Smooth muscle cell (in vitro differentiated cells): ENCODE measurements around the gene GRID1. TPM values are rescaled to one million over a fixed set of nuclear protein-coding genes. Genes with fewer than 3 reads are reported as not detected.
"Not testable (repeated sequence)": the region's sequence is repeated elsewhere in the genome, so short reads cannot be mapped to it uniquely, and the experiment has no call there.

Source experiments
- DNase-seq: peaks from one replicate; lab custom pipeline; 2025; ENCODE audit not compliant: unreplicated experiment; lab: John Stamatoyannopoulos, UW
- H2AFZ ChIP-seq: fragments of 200-600 bp; sonication (generic); 2 replicates; pipeline ENCODE4 v1.6.0; 2016; ENCODE audit warnings: antibody characterized with exemption, low read depth, mild to moderate bottlenecking
- H3F3A ChIP-seq: fragments of 200-600 bp; sonication (generic); 2 replicates; pipeline ENCODE4 v1.6.0; 2017; ENCODE audit warnings: antibody characterized with exemption, low read depth
- H3K27ac ChIP-seq: fragments of 200-600 bp; sonication (generic); 2 replicates; pipeline ENCODE4 v1.5.1; 2016; ENCODE audit warnings: low read depth, mild to moderate bottlenecking
- H3K27me3 ChIP-seq: fragments of 200-600 bp; sonication (generic); 2 replicates; pipeline ENCODE4 v1.6.1; 2016; ENCODE audit warnings: low read depth, mild to moderate bottlenecking
- H3K36me3 ChIP-seq: fragments of 200-600 bp; sonication (generic); 2 replicates; pipeline ENCODE4 v1.5.1; 2016; ENCODE audit warnings: low read depth
- H3K4me1 ChIP-seq: fragments of 200-600 bp; sonication (generic); 2 replicates; pipeline ENCODE4 v1.5.1; 2016; ENCODE audit warnings: low read depth
- H3K4me2 ChIP-seq: fragments of 200-600 bp; sonication (generic); 2 replicates; pipeline ENCODE4 v1.6.0; 2016; ENCODE audit warnings: mild to moderate bottlenecking
- H3K4me3 ChIP-seq: fragments of 200-600 bp; sonication (generic); 2 replicates; pipeline ENCODE4 v1.5.1; 2016; ENCODE audit warnings: mild to moderate bottlenecking
- H3K79me2 ChIP-seq: fragments of 200-600 bp; sonication (generic); 2 replicates; pipeline ENCODE4 v1.6.0; 2016; ENCODE audit warnings: low read depth, mild to moderate bottlenecking
- H3K9ac ChIP-seq: fragments of 200-600 bp; sonication (generic); 2 replicates; pipeline ENCODE4 v1.6.0; 2016; ENCODE audit warnings: low read depth
- H3K9me3 ChIP-seq: fragments of 200-600 bp; sonication (generic); replicated peaks from 2 replicates; pipeline ENCODE4 v1.5.1; 2016; ENCODE audit warnings: low read depth
- H4K20me1 ChIP-seq: fragments of 200-600 bp; sonication (generic); 2 replicates; pipeline ENCODE4 v1.6.0; 2016; ENCODE audit warnings: low read depth
- CTCF ChIP-seq: fragments of 200-600 bp; sonication (generic); IDR thresholded peaks from 2 replicates; pipeline ENCODE4 v1.5.1; 2017; ENCODE audit warnings: borderline replicate concordance, mild to moderate bottlenecking, antibody characterized with exemption; ENCODE audit not compliant: insufficient read depth, poor library complexity, severe bottlenecking
- WGBS: methylation state at CpG from one replicate; pipeline ENCODE4 v1.1.7; 2016; ENCODE audit warnings: low lambda C conversion rate; 5-methylcytosine and 5-hydroxymethylcytosine counted together
- polyA plus RNA-seq: library from polyadenylated mRNA; unstranded; fragments of >200 nt; fragmentation: Nextera tagmentation; extraction: Ambion mirVana; gene quantifications from 2 replicates; pipeline ENCODE4 v1.2.1, GENCODE V29; 2016
- total RNA-seq: library from RNA; depleted of rRNA; stranded (reverse); fragments of >200 nt; gene quantifications from 2 replicates; pipeline ENCODE4 v1.2.3, GENCODE V29; 2014

Gene GRID1
- total and polyA plus RNA-seq, 2 experiments from 2014 or later: 4.4 to 7.4 TPM

- Histone ChIP-seq H3K27ac (no peak overlapping the region), H4K20me1 (peaks cover 11% of the 10 kb centered on the region), H2AFZ (no peak overlapping the region), H3K36me3 (no peaks in the 10 kb centered on the region), H3K9me3 (no peaks in the 10 kb centered on the region), H3K4me3 (no peak overlapping the region), H3K9ac (no peak overlapping the region), H3F3A (no peaks in the 10 kb centered on the region), H3K4me2 (no peak overlapping the region), H3K79me2 (no peaks in the 10 kb centered on the region), H3K4me1 (no peaks in the 10 kb centered on the region), H3K27me3 (peaks cover 4% of the 10 kb centered on the region)
- TF ChIP-seq CTCF: no peak
- WGBS: 90% methylated on average over 11 of the region's 11 CpGs
- DNase-seq: no peak
Measured at GRCh38 chr10:86177537-86178155, 188.9 kb downstream of the GRID1 start.

GRCh38 chr10:86176850-86177536, 189.6 kb downstream of the GRID1 start:
- H3K9ac ChIP-seq: no peak overlapping the region
- H4K20me1 ChIP-seq: peaks cover 13% of the 10 kb centered on the region
- no peaks in the 10 kb centered on the region for H3K79me2 ChIP-seq
- H3K27ac ChIP-seq: no peak overlapping the region
- H3K4me1 ChIP-seq: no peaks in the 10 kb centered on the region
- no peak overlapping the region for H2AFZ ChIP-seq
- H3K4me3 ChIP-seq: no peak overlapping the region
- H3K36me3 ChIP-seq: no peaks in the 10 kb centered on the region
- no peaks in the 10 kb centered on the region for H3K9me3 ChIP-seq
- no peak for DNase-seq
- 86% methylated on average over 10 of the region's 10 CpGs for WGBS
- H3K4me2 ChIP-seq: no peak overlapping the region
- peaks cover 4% of the 10 kb centered on the region for H3K27me3 ChIP-seq
- no peaks in the 10 kb centered on the region for H3F3A ChIP-seq
- TF ChIP-seq CTCF: no peak

GRCh38 chr10:86175476-86175875, 191.1 kb downstream of the GRID1 start:
- 95% methylated on average over 10 of the region's 10 CpGs for WGBS
- DNase-seq, H3K4me3 ChIP-seq, H3K27ac ChIP-seq, H3K9me3 ChIP-seq, H3K79me2 ChIP-seq, H3K4me2 ChIP-seq, H3K27me3 ChIP-seq, H3K4me1 ChIP-seq, H3K9ac ChIP-seq, H3K36me3 ChIP-seq, H2AFZ ChIP-seq, H3F3A ChIP-seq: not testable (repeated sequence)
- peaks cover 23% of the 10 kb centered on the region for H4K20me1 ChIP-seq

- Histone ChIP-seq H3F3A (no peaks in the 10 kb centered on the region), H2AFZ (no peak overlapping the region), H3K27me3 (peaks cover 4% of the 10 kb centered on the region), H3K4me3 (no peak overlapping the region), H3K4me2 (no peak overlapping the region), H4K20me1 (peaks cover 23% of the 10 kb centered on the region), H3K9me3 (no peaks in the 10 kb centered on the region), H3K79me2 (no peaks in the 10 kb centered on the region), H3K9ac (no peak overlapping the region), H3K4me1 (no peaks in the 10 kb centered on the region), H3K27ac (no peak overlapping the region), H3K36me3 (no peaks in the 10 kb centered on the region)
- DNase-seq: no peak
- TF ChIP-seq CTCF: no peak
- 55% methylated on average over 3 of the region's 3 CpGs for WGBS
Measured at GRCh38 chr10:86172301-86172700, 194.3 kb downstream of the GRID1 start.
